HuH-7.5 (cell line): ENCODE results near the gene CCDC138.
A peak's percentile ranks its signal among the peaks of the same experiment; 100 is the strongest.
"Not testable (repeated sequence)": the region's sequence is repeated elsewhere in the genome, so short reads cannot be mapped to it uniquely, and the experiment has no call there.

ENCODE experiments used
- DNase-seq: peaks from one replicate; pipeline ENCODE4 v3.0.0; 2011; ENCODE audit warnings: low spot score

The CCDC138 gene

GRCh38 chr2:108786354-108787215 is at the start of gene CCDC138:
Gene CCDC138 (plus strand): TSS chr2:108786771. CDS start chr2:108786823, 52 bp downstream.
- DNase-seq: peak; percentile 84

GRCh38 chr2:108757973-108758372 is 28.6 kb upstream of the CCDC138 start:
- DNase-seq: not testable (repeated sequence)

GRCh38 chr2:108762618-108763017 is 24.0 kb upstream of the CCDC138 start:
- DNase-seq: not testable (repeated sequence)

DNA sequence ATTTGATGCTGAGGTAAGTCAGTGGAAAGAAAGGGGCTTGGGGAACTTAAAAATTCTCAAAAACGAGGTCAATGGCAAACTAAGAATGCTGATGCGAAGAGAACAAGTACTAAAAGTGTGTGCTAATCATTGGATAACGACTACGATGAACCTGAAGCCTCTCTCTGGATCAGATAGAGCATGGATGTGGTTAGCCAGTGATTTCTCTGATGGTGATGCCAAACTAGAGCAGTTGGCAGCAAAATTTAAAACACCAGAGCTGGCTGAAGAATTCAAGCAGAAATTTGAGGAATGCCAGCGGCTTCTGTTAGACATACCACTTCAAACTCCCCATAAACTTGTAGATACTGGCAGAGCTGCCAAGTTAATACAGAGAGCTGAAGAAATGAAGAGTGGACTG is 19.9 kb upstream of the CCDC138 start:
- DNase-seq: not testable (repeated sequence)

DNA sequence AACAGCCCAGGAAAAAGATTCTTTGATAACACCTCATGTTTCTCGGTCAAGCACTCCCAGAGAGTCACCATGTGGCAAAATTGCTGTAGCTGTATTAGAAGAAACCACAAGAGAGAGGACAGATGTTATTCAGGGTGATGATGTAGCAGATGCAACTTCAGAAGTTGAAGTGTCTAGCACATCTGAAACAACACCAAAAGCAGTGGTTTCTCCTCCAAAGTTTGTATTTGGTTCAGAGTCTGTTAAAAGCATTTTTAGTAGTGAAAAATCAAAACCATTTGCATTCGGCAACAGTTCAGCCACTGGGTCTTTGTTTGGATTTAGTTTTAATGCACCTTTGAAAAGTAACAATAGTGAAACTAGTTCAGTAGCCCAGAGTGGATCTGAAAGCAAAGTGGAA is 18.7 kb upstream of the CCDC138 start:
- not testable (repeated sequence) for DNase-seq

GRCh38 chr2:108776475-108776874 is 10.1 kb upstream of the CCDC138 start:
- DNase-seq: no peak

- DNase-seq: no peak
Observed at GRCh38 chr2:108778857-108779256, 7.7 kb upstream of the CCDC138 start.

- DNase-seq: no peak
Observed at GRCh38 chr2:108786008-108786353, 590 bp upstream of the CCDC138 start.

- DNase-seq: no peak
Observed at GRCh38 chr2:108787216-108787541, 608 bp downstream of the CCDC138 start.

- DNase-seq: no peak
Observed at GRCh38 chr2:108803045-108803736, 16.6 kb downstream of the CCDC138 start.

DNA sequence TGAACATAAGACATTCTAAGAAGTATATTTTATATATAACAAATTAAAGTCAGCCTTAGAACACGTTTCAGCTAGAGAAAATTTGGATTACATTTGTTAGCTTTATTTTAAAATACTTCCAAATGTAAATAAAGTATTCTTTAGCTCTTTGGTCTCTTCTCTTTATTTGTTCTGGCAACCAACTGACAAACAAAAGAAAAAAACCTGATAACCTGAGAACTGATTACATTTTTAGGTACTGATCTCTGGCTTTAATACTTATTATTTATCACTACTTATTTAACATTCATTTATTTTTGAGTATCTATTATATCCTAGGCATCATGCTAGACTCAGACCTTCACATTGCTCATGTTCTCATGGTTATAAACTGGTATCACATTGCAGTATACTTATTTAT is 18.5 kb downstream of the CCDC138 start:
- no peak for DNase-seq

GRCh38 chr2:108805782-108806181 is 19.2 kb downstream of the CCDC138 start:
- no peak for DNase-seq

GRCh38 chr2:108806371-108807113 is 20.0 kb downstream of the CCDC138 start:
- no peak for DNase-seq

- no peak for DNase-seq
Observed at GRCh38 chr2:108809936-108810335, 23.4 kb downstream of the CCDC138 start.

DNA sequence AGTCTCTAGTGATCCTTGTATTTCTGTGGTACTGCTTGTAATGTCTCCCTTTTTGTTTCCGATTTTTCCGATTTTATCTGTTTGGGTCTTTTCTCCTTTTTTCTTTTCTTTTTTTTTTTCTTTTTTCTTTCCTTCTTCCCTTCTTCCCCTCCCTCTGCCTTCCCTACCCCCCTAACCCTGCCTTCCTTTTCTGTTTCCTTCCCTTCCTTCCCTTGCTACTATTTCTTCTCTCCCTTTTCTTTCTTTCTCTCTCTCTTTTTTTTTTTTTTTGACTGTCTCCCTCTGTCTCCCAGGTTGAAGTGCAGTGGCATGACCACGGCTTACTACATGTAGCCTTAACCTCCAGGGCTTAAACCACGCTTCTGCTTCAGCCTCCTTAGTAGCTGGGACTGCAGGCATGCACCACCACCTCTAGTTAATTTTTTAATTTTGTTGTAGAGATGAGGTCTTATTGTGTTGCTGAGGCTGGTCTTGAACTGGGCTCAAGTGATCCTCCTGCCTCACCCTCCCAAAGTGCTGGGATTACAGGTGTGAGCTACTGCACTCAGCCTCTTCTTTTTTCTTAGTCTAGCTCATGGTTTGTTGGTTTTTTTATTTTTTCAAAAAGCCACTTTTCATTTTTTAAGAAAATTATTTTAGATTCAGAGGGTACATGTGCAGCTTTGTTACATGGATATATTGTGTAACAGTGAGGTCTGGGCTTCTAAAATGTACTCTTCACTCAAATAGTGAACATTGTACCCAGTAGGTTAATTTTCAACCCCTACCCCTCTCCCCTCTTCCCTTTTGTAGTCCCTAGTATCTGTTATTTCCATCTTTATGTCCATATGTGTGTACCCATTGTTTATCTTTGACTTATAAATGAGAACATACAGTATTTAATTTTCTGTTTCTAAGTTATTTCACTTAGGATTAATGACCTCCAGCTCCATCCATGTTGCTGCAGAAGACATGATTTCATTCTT is 24.7 kb downstream of the CCDC138 start:
- no peak for DNase-seq

- DNase-seq: no peak
Observed at GRCh38 chr2:108813732-108814131, 27.2 kb downstream of the CCDC138 start.

DNA sequence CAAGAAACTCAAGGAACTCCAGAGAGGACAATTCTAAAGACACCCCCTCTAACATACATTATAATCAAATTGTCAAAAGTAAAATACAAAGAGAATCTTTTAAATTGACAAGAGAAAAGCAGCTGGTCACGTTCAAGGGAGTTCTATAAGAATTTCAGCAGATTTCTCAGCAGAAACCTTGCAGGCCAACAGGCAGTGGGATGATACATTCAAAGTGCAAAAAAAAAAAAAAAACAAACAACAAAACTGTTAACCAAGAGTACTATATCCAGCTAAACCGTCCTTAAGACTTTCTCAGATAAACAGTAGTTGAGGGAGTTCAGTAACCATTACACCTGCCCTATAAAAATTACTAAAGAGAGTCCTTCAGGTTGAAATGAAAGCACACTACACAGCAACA is 33.9 kb downstream of the CCDC138 start:
- no peak for DNase-seq

DNA sequence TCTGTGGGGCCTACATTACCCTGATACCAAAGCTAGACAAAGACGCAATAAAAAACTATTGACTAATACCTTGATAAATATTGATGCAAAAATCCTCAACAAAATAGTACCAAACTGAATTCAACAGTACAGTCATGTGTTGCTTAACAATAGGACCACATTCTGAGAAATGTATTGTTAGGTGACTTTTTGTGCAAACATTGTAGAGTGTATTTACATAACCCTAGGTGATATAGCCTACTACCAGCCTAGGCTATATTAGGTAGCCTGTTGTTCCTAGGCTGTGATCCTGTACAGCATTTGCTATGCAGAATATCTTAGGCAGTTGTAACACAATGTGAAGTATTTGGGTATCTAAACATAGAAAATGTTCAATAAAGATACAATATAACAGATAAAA is 36.7 kb downstream of the CCDC138 start:
- peak; percentile 5 for DNase-seq

GRCh38 chr2:108824316-108825070 is 37.9 kb downstream of the CCDC138 start:
- no peak for DNase-seq

DNA sequence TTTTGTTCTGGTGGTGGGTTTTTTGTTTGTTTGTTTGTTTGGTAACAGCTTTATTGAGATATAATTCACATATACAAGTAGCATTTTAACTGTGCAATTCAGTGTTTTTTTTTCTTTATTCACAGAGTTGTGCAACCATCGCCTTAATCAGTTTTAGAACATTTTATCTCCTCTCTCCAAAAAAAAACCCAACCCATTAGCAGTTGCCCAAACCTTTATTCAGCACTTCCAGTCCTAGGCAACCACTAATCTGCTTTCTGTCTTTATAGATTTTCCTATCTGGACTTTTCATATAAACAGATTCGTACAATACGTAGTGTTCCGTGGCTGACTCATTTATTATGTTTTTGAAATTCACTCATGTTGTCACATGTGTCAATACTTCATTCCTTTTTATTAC is 38.7 kb downstream of the CCDC138 start:
- DNase-seq: no peak

DNA sequence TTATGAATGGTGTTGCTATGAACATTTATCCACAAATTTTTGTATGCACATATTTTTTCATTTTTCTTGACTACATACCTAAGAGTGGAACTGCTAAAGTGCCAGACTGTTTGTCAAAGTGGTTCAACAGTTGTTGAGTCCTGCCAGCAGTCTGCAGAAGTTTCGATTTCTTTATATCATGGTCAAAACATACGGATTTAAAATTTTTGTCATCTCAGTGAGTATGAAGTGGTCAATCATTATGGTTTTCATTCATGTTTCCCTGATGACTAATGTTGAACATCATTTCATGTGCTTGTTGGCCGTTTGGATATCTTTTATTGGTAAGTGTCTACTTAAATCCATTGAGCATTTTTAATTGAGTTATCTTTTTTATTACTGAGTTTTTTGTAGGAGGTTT is 39.2 kb downstream of the CCDC138 start:
- DNase-seq: no peak
